Activated naive CD8-positive, alpha-beta T cell treated with anti-CD3 and anti-CD28 coated beads, Interleukin-2, amount 10 ng/mL, durations not matched to agents 7 days and 5 days (primary cell): ENCODE results near the gene CAPNS1. TPM values are rescaled to one million over a fixed set of nuclear protein-coding genes. Genes with fewer than 3 reads are reported as not detected.
"Not testable (repeated sequence)": the region's sequence is repeated elsewhere in the genome, so short reads cannot be mapped to it uniquely, and the experiment has no call there.

Experiments used
- ATAC-seq: fragments of 150-1000 bp; cut with Tn5 transposase; one replicate; pipeline ENCODE4 v1.10.0; 2021; ENCODE audit warnings: low read depth, moderate library complexity
- POLR2A ChIA-PET: fragments of 350-600 bp; sonication (Branson Sonifier 250); formaldehyde crosslinking; loops from one replicate; lab custom pipeline; 2021; ENCODE audit warnings: antibody characterized with exemption; lab: Charles Lee
- DNase-seq: peaks from one replicate; pipeline ENCODE4 v3.0.0; 2021
- H3K27ac Mint-ChIP-seq: one replicate; pipeline ENCODE4 v1.8.0; 2022; ENCODE audit warnings: mild to moderate bottlenecking, mixed read lengths
- H3K27me3 Mint-ChIP-seq: one replicate; pipeline ENCODE4 v1.8.0; 2022; ENCODE audit warnings: mild to moderate bottlenecking, moderate library complexity, mixed read lengths
- H3K36me3 Mint-ChIP-seq: one replicate; pipeline ENCODE4 v1.8.0; 2021; ENCODE audit warnings: mild to moderate bottlenecking, mixed read lengths
- H3K4me1 Mint-ChIP-seq: one replicate; pipeline ENCODE4 v1.8.0; 2021; ENCODE audit warnings: mixed read lengths
- H3K4me3 Mint-ChIP-seq: one replicate; pipeline ENCODE4 v1.8.0; 2022; ENCODE audit warnings: mild to moderate bottlenecking, moderate library complexity, mixed read lengths
- H3K9me3 Mint-ChIP-seq: one replicate; pipeline ENCODE4 v1.8.0; 2021; ENCODE audit warnings: mixed read lengths
- total RNA-seq, 2 experiments: library from RNA; stranded (reverse); gene quantifications; one replicate each; pipeline ENCODE4 v1.2.3, GENCODE V29; 2021

Gene CAPNS1
- total RNA-seq, 2 experiments from 2014 or later, result 400 to 405 TPM

GRCh38 chr19:36120092-36120983 lies 19.5 kb upstream of the CAPNS1 start:
- no peaks in the 10 kb centered on the region for H3K27me3 Mint-ChIP-seq
- peaks cover 18% of the 10 kb centered on the region for H3K4me1 Mint-ChIP-seq
- H3K4me3 Mint-ChIP-seq, result no peak overlapping the region
- no peaks in the 10 kb centered on the region for H3K9me3 Mint-ChIP-seq
- DNase-seq (no peak), ATAC-seq (no peak)
- peaks cover 25% of the 10 kb centered on the region for H3K36me3 Mint-ChIP-seq
- peak overlapping the region; percentile 48 for H3K27ac Mint-ChIP-seq
- POLR2A ChIA-PET, result no interaction called here

GRCh38 chr19:36120984-36121358 lies 18.9 kb upstream of the CAPNS1 start:
- DNase-seq (no peak), ATAC-seq (no peak)
- POLR2A ChIA-PET, result no interaction called here
- no peak overlapping the region for H3K27ac Mint-ChIP-seq
- no peak overlapping the region for H3K4me3 Mint-ChIP-seq
- H3K36me3 Mint-ChIP-seq, result peaks cover 32% of the 10 kb centered on the region
- no peaks in the 10 kb centered on the region for H3K9me3 Mint-ChIP-seq
- H3K27me3 Mint-ChIP-seq, result no peaks in the 10 kb centered on the region
- H3K4me1 Mint-ChIP-seq, result peaks cover 18% of the 10 kb centered on the region

GRCh38 chr19:36121486-36122124 lies 18.3 kb upstream of the CAPNS1 start:
- Mint-ChIP-seq H3K27ac (no peak overlapping the region), H3K27me3 (no peaks in the 10 kb centered on the region), H3K4me1 (peaks cover 13% of the 10 kb centered on the region), H3K36me3 (peaks cover 32% of the 10 kb centered on the region), H3K9me3 (no peaks in the 10 kb centered on the region), H3K4me3 (no peak overlapping the region)
- POLR2A ChIA-PET, result no interaction called here
- DNase-seq, result no peak
- no peak for ATAC-seq

- ATAC-seq (no peak), DNase-seq (no peak)
- POLR2A ChIA-PET, result interaction anchor here (2.6 kb wide), 1 partner anchor 10 kb away, joined by 9 read pairs; the partner anchor contains the start of genes POLR2I and TBCB
- H3K36me3 Mint-ChIP-seq, result peaks cover 13% of the 10 kb centered on the region
- no peak overlapping the region for H3K4me3 Mint-ChIP-seq
- H3K4me1 Mint-ChIP-seq, result peaks cover 9% of the 10 kb centered on the region
- no peaks in the 10 kb centered on the region for H3K9me3 Mint-ChIP-seq
- no peak overlapping the region for H3K27ac Mint-ChIP-seq
- H3K27me3 Mint-ChIP-seq, result no peaks in the 10 kb centered on the region
Measured at GRCh38 chr19:36125557-36125956, 14.3 kb upstream of the CAPNS1 start.

GRCh38 chr19:36128392-36128736 lies 11.5 kb upstream of the CAPNS1 start:
- H3K27ac Mint-ChIP-seq, result peak overlapping the region; percentile 92
- peaks cover 2% of the 10 kb centered on the region for H3K27me3 Mint-ChIP-seq
- no peak for ATAC-seq
- no peaks in the 10 kb centered on the region for H3K9me3 Mint-ChIP-seq
- H3K4me1 Mint-ChIP-seq, result peaks cover 19% of the 10 kb centered on the region
- no peak for DNase-seq
- H3K4me3 Mint-ChIP-seq, result peak overlapping the region; percentile 89
- H3K36me3 Mint-ChIP-seq, result peaks cover 7% of the 10 kb centered on the region
- POLR2A ChIA-PET, result interaction anchor here (0.5 to 2.0 kb wide), 12 partner anchors 8 to 361 kb away, joined by 3 to 18 read pairs (median 5); partner anchors contain the start of genes CAPNS1, POLR2I, TBCB and ZNF146

- ATAC-seq, DNase-seq, H3K27ac Mint-ChIP-seq, H3K36me3 Mint-ChIP-seq, H3K9me3 Mint-ChIP-seq, H3K4me3 Mint-ChIP-seq, H3K27me3 Mint-ChIP-seq: not testable (repeated sequence)
- POLR2A ChIA-PET, result interaction anchor here (1.6 to 2.2 kb wide), 2 partner anchors 9 to 16 kb away, joined by 6 to 13 read pairs; partner anchors contain the start of genes CAPNS1, POLR2I and TBCB
- peaks cover 21% of the 10 kb centered on the region for H3K4me1 Mint-ChIP-seq
Measured at GRCh38 chr19:36131221-36131620, 8.6 kb upstream of the CAPNS1 start.

- ATAC-seq, DNase-seq, H3K27ac Mint-ChIP-seq, H3K36me3 Mint-ChIP-seq, H3K4me3 Mint-ChIP-seq, H3K9me3 Mint-ChIP-seq, H3K27me3 Mint-ChIP-seq, POLR2A ChIA-PET: not testable (repeated sequence)
- peaks cover 20% of the 10 kb centered on the region for H3K4me1 Mint-ChIP-seq
Measured at GRCh38 chr19:36134867-36135266, 5.0 kb upstream of the CAPNS1 start.

GRCh38 chr19:36136964-36137686 lies 2.7 kb upstream of the CAPNS1 start:
- ATAC-seq, result no peak
- H3K27ac Mint-ChIP-seq, result peak overlapping the region; percentile 54

GRCh38 chr19:36139120-36139472 lies 770 bp upstream of the CAPNS1 start:
- peaks cover 16% of the 10 kb centered on the region for H3K36me3 Mint-ChIP-seq
- H3K9me3 Mint-ChIP-seq, result no peaks in the 10 kb centered on the region
- POLR2A ChIA-PET, result interaction anchor here (1.0 to 2.6 kb wide), 5 partner anchors 9 to 76 kb away, joined by 3 to 18 read pairs (median 9); partner anchors contain the start of genes POLR2I, TBCB, ZNF146 and ZNF565
- DNase-seq (no peak), ATAC-seq (no peak)
- H3K4me3 Mint-ChIP-seq, result peak overlapping the region; percentile 98
- no peaks in the 10 kb centered on the region for H3K27me3 Mint-ChIP-seq
- peaks cover 22% of the 10 kb centered on the region for H3K4me1 Mint-ChIP-seq
- H3K27ac Mint-ChIP-seq, result peak overlapping the region; percentile 99

More at GRCh38 chr19:36136964-36137686, 2.7 kb upstream of the CAPNS1 start:
- peaks cover 2% of the 10 kb centered on the region for H3K27me3 Mint-ChIP-seq
- no peak overlapping the region for H3K4me3 Mint-ChIP-seq
- peaks cover 10% of the 10 kb centered on the region for H3K36me3 Mint-ChIP-seq
- DNase-seq, result no peak
- peaks cover 24% of the 10 kb centered on the region for H3K4me1 Mint-ChIP-seq
- POLR2A ChIA-PET, result interaction anchor here (0.6 to 1.7 kb wide), 3 partner anchors 9 to 1460 kb away, joined by 3 to 9 read pairs (median 4); partner anchors contain the start of gene ZNF302
- no peaks in the 10 kb centered on the region for H3K9me3 Mint-ChIP-seq

GRCh38 chr19:36140304-36141038 lies 605 bp downstream of the CAPNS1 start:
- Mint-ChIP-seq H3K27me3 (no peaks in the 10 kb centered on the region), H3K36me3 (peaks cover 16% of the 10 kb centered on the region), H3K9me3 (no peaks in the 10 kb centered on the region), H3K27ac (peak overlapping the region; percentile 99), H3K4me3 (peak overlapping the region; percentile 98), H3K4me1 (peaks cover 21% of the 10 kb centered on the region)
- DNase-seq (no peak), ATAC-seq (peak; percentile 14)
- POLR2A ChIA-PET, result interaction anchor here (0.5 to 2.6 kb wide), 8 partner anchors 9 to 548 kb away, joined by 3 to 18 read pairs (median 4); partner anchors contain the start of genes POLR2I, TBCB, ZNF146 and ZNF565

- POLR2A ChIA-PET, result interaction anchor here (2.0 to 2.6 kb wide), 2 partner anchors 11 to 13 kb away, joined by 13 to 18 read pairs; no protein-coding TSS in a partner anchor
- Mint-ChIP-seq H3K27ac (peak overlapping the region; percentile 99), H3K9me3 (no peaks in the 10 kb centered on the region), H3K4me1 (peaks cover 21% of the 10 kb centered on the region), H3K4me3 (peak overlapping the region; percentile 98), H3K36me3 (peaks cover 19% of the 10 kb centered on the region), H3K27me3 (no peaks in the 10 kb centered on the region)
- ATAC-seq (peak; percentile 48), DNase-seq (peak; percentile 93)
Measured at GRCh38 chr19:36141039-36141927, 1.4 kb downstream of the CAPNS1 start.
